ENCODE data around the gene CLSTN2.

DNA sequence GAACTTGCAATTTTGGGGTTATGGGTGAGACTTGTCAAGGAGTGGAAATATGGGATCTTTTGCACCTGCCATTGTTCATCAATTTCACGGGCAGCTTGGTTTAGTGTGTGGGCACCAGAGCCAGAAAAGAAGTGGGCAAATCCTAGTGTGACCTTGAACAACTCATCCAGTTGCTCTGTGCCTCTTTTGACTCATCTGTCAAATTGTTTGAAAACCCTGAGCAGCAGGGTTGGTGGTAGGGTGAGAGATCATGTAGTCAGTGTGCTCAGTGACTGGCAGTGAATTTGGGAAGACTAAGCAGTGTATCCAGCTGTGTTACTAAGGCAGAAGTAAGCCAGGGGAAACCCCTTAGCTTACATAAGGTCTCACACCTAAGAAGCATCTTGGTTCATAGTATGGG is 449.9 kb downstream of the CLSTN2 start:
- TF ChIP-seq, protein P1, sequence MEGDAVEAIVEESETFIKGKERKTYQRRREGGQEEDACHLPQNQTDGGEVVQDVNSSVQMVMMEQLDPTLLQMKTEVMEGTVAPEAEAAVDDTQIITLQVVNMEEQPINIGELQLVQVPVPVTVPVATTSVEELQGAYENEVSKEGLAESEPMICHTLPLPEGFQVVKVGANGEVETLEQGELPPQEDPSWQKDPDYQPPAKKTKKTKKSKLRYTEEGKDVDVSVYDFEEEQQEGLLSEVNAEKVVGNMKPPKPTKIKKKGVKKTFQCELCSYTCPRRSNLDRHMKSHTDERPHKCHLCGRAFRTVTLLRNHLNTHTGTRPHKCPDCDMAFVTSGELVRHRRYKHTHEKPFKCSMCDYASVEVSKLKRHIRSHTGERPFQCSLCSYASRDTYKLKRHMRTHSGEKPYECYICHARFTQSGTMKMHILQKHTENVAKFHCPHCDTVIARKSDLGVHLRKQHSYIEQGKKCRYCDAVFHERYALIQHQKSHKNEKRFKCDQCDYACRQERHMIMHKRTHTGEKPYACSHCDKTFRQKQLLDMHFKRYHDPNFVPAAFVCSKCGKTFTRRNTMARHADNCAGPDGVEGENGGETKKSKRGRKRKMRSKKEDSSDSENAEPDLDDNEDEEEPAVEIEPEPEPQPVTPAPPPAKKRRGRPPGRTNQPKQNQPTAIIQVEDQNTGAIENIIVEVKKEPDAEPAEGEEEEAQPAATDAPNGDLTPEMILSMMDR (IDR thresholded peaks at IDR 0.05) = no peak
- TF ChIP-seq EP300 (IDR thresholded peaks at IDR 0.05) = no peak
